UCSD-AML1 (cell line): ENCODE measurements around the gene CBFA2T3.
"Not testable (repeated sequence)": the region's sequence is repeated elsewhere in the genome, so short reads cannot be mapped to it uniquely, and the experiment has no call there.

Experiments
- DNase-seq: peaks from one replicate; lab custom pipeline; 2025; ENCODE audit not compliant: unreplicated experiment; lab: John Stamatoyannopoulos, UW

The CBFA2T3 gene

GRCh38 chr16:88977018-88977811 is at the start of gene CBFA2T3:
Gene CBFA2T3, minus strand, starts transcription at chr16:88977207. Its CDS starts 400 bp downstream, at chr16:88976807.
- DNase-seq, result peak; percentile 96

GRCh38 chr16:89026121-89026612 is 49.2 kb upstream of the CBFA2T3 start:
- no peak for DNase-seq

GRCh38 chr16:89025636-89026035 is 48.6 kb upstream of the CBFA2T3 start:
- DNase-seq, result no peak

GRCh38 chr16:89024546-89025060 is 47.6 kb upstream of the CBFA2T3 start:
- no peak for DNase-seq

- no peak for DNase-seq
Measured at GRCh38 chr16:89023621-89024511, 46.9 kb upstream of the CBFA2T3 start.

GRCh38 chr16:89023151-89023551 is 46.1 kb upstream of the CBFA2T3 start:
- no peak for DNase-seq

DNA sequence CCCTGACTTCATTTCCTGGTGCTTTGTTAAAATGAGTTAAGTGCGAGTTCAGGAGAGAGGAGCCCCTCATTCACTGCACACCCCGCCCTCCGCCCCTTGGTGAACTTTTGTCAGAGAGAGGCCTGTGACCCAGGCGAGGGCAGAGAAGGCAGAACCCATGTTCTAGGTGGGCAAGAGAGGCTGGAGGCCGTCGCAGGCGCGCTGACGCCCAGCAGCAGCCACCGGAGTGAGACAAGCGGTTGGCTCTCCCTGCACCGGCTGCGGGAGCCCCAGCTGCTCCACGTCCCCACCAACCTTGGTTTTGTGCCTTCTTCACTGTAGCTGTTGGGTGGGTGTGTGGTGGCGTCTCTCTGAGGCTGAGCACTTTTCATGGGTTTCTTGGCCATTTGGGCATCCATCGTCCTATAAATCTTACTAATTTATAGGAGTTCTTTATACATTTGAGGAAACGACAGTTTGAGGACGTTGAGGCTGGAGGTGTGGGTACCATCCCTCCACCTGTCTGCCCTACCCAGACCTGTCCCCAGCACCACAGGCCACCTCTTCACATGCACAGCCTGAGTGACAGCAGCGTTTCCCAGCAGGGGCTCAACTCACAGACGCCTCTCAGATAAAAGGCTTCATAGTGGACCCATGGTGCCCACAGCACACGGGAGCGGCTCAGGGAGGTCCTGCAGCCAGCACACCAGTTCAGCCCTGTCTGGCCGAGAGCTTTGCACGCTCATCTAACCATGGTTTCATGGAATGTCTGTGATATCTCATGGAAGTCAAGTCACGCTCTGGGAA is 45.2 kb upstream of the CBFA2T3 start:
- DNase-seq, result no peak

- no peak for DNase-seq
Measured at GRCh38 chr16:89020925-89021595, 44.1 kb upstream of the CBFA2T3 start.

DNA sequence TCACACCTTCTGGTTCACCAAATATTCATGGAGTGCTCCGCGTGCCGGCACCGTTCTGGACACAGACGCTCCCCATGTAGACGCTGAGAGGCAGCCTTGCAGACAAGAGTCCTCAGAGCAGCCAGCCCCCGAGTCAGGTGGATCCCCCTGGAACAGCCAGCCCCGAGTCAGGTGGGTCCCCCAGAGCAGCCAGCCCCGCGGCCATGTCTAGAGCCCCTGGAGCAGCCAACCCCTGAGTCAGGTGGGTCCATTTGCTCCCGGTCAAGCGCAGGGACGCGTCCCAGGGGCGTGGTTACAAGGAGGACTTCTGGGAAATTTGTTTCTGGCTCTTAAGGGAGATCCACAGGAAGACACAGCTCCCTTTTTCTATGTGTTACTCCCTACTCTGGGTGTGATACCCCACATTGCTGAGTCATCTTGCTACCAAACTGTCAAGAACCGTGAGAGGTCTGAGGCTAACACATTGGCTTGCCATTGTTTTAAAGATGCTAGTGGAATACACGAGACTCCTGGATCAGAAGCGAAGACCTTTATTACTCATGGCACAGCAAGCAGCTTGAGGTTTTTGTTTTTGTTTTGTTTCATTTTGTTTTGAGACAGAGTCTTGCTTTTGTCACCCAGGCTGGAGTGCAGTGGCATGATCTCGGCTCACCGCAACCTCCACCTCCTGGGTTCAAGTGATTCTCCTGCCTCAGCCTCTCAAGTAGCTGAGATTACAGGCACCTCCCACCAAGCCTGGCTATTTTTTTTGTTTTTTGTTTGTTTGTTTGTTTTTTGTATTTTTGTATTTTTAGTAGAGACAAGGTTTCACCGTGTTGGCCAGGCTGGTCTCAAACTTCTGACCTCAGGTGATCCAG is 43.3 kb upstream of the CBFA2T3 start:
- DNase-seq, result no peak

- no peak for DNase-seq
Measured at GRCh38 chr16:89019511-89019910, 42.5 kb upstream of the CBFA2T3 start.

DNA sequence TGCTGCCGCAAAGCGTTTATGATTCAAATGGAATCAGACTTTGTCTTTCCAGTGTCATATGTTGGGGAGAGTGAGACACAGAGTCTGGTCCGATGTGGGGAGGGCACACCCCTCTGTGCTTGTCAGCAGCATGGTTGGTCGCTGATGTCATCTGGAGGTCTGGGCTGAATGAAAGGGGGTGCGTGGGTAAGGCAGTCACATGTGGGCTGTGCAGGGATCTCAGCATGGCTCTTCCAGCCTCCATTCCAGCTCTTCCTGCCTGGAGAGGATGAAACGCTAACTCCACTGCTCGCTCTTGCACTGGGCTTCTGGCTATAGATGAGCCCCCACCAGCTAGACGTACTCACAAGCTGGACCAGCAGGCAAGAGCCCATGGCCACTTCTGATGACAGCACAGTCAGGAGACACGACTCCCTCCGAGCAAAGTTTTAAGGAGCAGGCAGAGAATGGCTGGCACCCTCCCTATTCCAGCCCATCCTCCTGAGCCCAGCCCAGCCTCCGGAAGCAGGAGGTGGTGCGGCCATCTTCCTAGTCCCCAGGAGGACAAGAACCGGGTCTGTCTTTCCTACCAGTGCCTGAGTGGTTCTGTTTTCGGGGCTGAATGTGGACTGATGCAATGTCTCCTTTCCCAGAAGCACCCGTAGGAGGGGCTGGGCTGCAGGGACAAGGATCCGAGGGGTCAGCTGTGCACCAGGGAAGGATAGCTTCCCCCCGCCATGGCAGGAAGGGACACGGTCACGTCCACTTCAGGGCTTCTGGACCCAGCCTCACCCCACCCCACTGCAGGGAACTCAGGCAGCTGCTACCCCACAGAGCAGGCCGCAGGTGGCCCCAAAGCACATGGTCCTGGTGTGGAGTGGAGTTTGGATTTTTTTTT is 41.5 kb upstream of the CBFA2T3 start:
- DNase-seq, result no peak

GRCh38 chr16:89017543-89018281 is 40.7 kb upstream of the CBFA2T3 start:
- DNase-seq, result no peak

- DNase-seq, result not testable (repeated sequence)
Measured at GRCh38 chr16:89016561-89016960, 39.6 kb upstream of the CBFA2T3 start.

- no peak for DNase-seq
Measured at GRCh38 chr16:89015271-89015859, 38.4 kb upstream of the CBFA2T3 start.

GRCh38 chr16:89014403-89015230 is 37.6 kb upstream of the CBFA2T3 start:
- DNase-seq, result no peak

DNA sequence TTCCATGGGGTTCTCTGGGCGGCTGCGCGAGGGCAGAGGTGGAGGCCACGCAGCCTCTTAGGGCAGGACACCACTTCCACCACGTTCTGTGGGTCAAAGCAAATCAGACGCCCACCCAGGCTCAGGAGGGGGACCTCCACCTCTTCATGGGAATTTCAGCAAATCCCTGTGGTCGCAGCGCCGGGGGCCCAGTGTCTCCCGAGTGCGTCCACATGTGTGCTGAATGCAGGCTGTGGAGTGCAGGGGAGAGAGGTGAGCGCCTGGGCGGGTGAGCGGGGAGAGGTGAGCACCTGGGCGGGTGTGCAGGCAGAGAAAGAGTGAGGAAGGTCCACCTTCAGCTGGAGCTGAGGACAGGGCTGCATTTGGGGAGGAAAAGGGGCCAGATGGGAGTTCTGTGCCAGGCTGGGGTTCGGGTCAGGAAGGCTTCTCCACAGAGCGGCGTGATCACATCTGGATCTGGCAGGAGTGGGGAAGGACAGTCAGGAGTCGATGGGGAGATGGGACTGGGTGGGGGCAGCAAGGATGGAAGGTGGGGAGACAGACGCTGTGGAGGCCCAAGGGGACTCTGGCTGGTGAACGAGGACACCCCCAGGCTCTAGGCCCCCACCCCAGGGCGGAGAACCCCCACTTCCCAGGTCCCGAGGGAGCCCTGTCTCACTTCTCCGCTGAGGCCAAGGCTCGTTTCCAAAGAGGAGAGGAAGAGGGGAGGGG is 36.8 kb upstream of the CBFA2T3 start:
- DNase-seq, result no peak
